H1 (cell line): ENCODE results near the gene GID8. TPM values are rescaled to one million over a fixed set of nuclear protein-coding genes. Genes with fewer than 3 reads are reported as not detected.

ENCODE experiments used
- CREB1 ChIP-seq: IDR thresholded peaks from 2 replicates; pipeline ENCODE4 v1.6.1; 2012; ENCODE audit warnings: inconsistent platforms
- KDM5A ChIP-seq: fragments of 200-600 bp; IDR thresholded peaks from 2 replicates; pipeline ENCODE4 v1.7.1; 2012; ENCODE audit warnings: mild to moderate bottlenecking, low read length, inconsistent platforms, mixed read lengths
- RBBP5 ChIP-seq: IDR thresholded peaks from 2 replicates; pipeline ENCODE4 v1.7.1; 2012; ENCODE audit warnings: low read depth, mild to moderate bottlenecking, inconsistent platforms, low read length, moderate library complexity, borderline replicate concordance
- SUZ12 ChIP-seq: fragments of 200-600 bp; sonication (generic); IDR thresholded peaks from 2 replicates; pipeline ENCODE4 v1.6.1; 2012; ENCODE audit warnings: mild to moderate bottlenecking, inconsistent platforms, low read length, moderate library complexity, mixed read lengths
- TEAD4 ChIP-seq: IDR thresholded peaks from 2 replicates; pipeline ENCODE4 v1.6.1; 2012; ENCODE audit warnings: low read depth, low read length, inconsistent platforms, mixed read lengths
- polyA plus RNA-seq, 7 experiments: library from polyadenylated mRNA; depleted of rRNA in 3 of 7; stranded (reverse) in 5 of 7; unstranded in 2 of 7; fragments of >200 nt in 5 of 7; fragments of 200-250 nt in 2 of 7; gene quantifications; 1 replicate in 5 of 7; 2 replicates in 1 of 7; 4 replicates in 1 of 7; pipeline versions ENCODE4 v1.2.1 to v1.2.3, GENCODE V29; 2011 to 2013; ENCODE audit warnings: missing spikeins in 2 of 7, mixed read lengths in 2 of 7
- total RNA-seq: library from RNA; stranded (reverse); fragmentation: NEBNext Ultra II Directional; extraction: Animal tissue kit (Norgen Biotek cat#: 25700); gene quantifications from 2 replicates; pipeline ENCODE4 v1.2.1, GENCODE V29; 2021

GID8 gene
- total and polyA plus RNA-seq, 2 of the 8 experiments (the other 6 are each of a cell fraction or from before 2014, with no cell fraction given): 39.7 to 72.9 TPM

DNA sequence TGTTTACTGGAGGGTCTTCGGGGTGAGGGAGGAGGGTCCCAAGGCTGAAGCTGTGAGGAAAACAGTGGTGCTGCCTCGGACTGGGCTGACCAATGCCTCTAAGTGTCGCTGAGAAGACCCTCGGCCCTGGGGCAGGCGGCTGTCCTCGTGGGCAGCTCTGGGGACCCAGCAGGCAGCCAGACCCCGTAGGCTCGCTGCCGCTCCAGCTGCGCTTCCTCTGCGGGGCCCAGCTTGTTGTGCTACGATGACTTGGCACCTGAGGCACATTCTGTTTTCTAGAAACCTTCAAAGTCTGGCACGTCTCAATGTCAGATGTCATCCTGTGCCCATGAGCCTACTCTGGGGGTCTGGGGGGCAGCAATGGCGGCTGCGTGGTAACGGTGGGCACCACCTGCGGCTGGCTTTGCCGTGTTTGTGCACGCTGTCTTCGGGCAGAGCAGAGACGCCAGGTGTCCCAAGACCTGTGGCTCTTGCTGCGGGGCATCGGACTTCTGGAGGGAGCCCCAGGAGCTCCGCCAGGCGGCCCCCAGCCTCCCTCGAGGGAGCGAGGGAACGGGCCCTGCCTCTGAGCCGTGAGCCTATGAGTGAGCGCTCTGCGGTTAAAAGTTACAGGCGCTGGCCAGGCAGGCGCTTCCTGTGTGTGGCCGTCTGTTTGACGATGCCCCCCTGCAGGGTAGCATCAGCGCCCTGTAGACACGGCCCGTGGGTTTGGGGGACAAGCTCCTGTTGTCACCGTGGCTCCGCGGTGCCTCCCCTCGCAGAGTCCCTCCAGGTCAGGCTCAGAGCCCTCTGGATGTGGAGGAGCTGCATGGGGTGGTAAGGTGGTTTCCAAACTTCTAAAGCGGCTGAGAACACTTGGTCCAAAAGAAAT lies 21.4 kb downstream of the GID8 start (continued):
- TF ChIP-seq RBBP5 (no peak), TEAD4 (no peak), SUZ12 (no peak), CREB1 (no peak), KDM5A (no peak)
